ENCODE results near the gene RABGAP1L.
"Not testable (repeated sequence)": the region's sequence is repeated elsewhere in the genome, so short reads cannot be mapped to it uniquely, and the experiment has no call there.

The RABGAP1L gene

DNA sequence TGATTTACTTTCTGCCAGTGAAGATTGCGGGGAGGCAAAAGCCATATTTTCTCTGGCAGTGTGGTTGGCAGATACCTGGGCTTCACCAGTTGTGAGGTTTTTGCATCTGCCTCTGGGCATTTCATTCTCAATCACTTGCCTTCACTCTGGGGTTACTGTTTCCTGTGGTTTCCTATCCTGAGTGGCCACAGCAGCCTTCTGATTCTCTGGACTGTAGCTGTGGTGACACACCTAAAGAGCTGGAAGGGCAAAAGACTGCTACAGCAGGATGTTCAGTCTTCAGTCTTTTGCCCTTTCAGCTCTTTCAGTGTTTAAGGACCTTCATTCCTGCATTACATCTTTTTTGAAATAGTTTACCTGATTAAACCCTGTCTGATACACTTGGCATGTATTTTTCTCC lies 237.9 kb downstream of the RABGAP1L start:
- DNase-seq = no peak

GRCh38 chr1:174398246-174398645 lies 238.9 kb downstream of the RABGAP1L start:
- DNase-seq = no peak

GRCh38 chr1:174399211-174399610 lies 239.9 kb downstream of the RABGAP1L start:
- DNase-seq = no peak

GRCh38 chr1:174401075-174401474 lies 241.8 kb downstream of the RABGAP1L start:
- DNase-seq = no peak

- peak; percentile 75 for DNase-seq
These were observed 245.9 kb downstream of the RABGAP1L start for GRCh38 chr1:174405219-174405618.

GRCh38 chr1:174406421-174406820 lies 247.1 kb downstream of the RABGAP1L start:
- DNase-seq = no peak

DNA sequence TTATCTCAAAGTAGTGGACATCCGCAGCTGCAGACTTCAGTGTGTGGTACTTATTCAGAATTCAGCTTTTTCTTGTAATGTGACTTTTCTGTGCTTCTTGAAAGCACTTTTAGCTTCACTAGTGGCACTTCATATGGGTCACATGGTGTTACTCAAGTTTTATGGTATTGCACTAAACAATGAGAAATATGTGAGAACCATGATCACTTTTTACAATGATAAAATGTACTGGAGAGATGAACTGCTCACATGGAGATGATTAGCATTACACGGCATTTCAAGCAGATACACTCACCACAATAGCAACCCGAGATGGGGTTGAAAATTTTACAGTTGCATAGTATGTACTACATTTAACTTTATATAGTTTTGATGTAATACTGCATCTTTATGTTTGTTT lies 248.3 kb downstream of the RABGAP1L start:
- no peak for DNase-seq

- DNase-seq = no peak
These were observed 248.8 kb downstream of the RABGAP1L start for GRCh38 chr1:174408146-174408545.

- not testable (repeated sequence) for DNase-seq
These were observed 250.5 kb downstream of the RABGAP1L start for GRCh38 chr1:174409801-174410200.

DNA sequence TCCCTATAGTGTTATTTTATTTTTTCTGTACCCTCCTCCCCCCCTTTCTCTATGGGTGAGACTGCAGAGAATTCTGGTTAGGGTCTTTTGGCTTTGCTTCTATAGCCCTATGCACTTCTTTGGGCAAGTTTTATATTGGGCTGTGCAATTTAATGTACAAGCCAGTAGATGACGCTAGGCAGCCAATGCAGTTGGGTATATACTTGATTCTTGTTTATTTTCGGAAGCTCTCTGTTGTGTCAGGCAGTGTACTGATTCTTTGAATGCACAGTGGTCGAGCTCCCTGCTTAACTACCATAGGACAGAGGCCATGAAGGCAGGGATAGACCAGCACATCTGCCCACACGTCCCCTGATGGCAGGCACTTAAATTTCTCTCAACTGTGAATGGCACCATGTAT lies 254.3 kb downstream of the RABGAP1L start:
- DNase-seq = peak; percentile 36

DNA sequence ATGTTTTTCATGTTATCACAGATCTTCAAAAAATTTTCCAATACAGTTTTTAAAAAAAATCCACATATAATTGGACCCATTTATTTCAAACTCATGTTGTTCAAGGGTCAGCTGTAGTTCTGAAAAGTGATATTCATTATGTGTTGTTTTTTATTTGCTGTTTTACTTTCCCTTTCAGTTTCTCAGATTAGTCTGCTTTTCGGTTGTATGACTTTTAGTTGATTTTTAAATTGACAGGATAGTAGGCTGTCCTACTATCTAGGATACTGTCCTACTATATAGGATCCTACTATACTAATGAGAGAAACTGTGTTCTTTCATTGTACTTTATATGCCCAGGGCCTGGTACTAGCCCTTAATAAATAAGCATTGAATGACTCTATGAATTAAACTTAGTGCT lies 254.9 kb downstream of the RABGAP1L start:
- no peak for DNase-seq

GRCh38 chr1:174415506-174415905 lies 256.2 kb downstream of the RABGAP1L start:
- DNase-seq = no peak

DNA sequence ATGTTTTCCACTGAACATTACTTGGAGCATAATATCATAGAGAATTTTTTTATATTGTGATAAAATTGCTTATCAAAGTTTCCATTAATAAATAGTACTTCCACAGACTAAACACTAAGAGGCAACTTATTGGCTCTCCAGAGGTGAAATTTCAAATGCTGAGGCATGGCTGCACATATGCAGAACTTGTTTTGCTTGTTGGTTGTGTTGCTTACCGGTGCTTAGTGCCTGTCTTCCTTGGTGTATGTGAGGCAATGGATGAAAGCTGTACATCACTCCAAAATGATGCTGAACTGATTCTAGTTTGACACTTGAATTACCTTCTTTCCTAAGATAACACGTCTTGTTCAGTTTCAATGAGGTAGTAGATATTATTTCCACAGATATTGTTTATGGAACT lies 258.6 kb downstream of the RABGAP1L start:
- DNase-seq = no peak

DNA sequence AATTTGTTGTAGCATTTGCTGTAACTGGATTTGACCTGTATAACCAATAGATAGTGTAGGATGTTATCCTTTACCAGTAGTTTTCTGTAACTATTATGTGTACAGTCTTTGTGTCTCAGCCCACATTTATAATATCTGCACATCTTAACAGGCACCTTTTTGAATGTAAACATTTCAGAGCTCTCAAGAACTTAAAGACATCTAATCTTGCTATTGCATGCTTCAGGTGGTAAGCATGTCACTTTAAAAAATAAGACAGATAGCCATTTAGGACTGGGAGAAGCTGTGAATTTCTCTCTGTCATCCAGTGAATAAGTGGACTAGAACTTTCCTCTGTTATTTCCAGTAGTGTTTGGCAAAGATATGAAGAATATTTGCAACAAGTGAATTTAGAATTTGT lies 265.8 kb downstream of the RABGAP1L start:
- DNase-seq = no peak

GRCh38 chr1:174426153-174426552 lies 266.8 kb downstream of the RABGAP1L start:
- DNase-seq = peak; percentile 40

GRCh38 chr1:174428033-174428432 lies 268.7 kb downstream of the RABGAP1L start:
- no peak for DNase-seq

GRCh38 chr1:174428739-174429138 lies 269.4 kb downstream of the RABGAP1L start:
- DNase-seq = no peak

DNA sequence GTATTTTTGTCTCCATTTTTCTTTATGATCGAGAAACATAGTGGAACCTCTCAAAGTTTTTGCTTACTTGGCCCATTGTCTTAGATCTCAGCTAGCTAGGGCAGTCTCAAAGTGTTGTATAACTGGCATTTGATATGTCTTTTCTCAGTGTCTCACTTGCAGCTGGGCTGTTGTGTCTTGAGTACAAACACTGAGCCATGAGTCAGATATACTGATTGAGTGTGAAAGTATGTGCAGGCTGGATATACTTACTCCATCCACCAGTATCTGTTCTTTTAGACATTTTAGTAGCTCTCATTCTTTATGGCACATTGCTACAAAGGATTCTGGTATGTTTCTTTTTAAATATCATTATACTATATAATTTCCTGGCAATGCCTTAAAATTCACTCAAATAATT lies 274.1 kb downstream of the RABGAP1L start:
- no peak for DNase-seq

GRCh38 chr1:174445351-174445750 lies 286.0 kb downstream of the RABGAP1L start:
- no peak for DNase-seq

DNA sequence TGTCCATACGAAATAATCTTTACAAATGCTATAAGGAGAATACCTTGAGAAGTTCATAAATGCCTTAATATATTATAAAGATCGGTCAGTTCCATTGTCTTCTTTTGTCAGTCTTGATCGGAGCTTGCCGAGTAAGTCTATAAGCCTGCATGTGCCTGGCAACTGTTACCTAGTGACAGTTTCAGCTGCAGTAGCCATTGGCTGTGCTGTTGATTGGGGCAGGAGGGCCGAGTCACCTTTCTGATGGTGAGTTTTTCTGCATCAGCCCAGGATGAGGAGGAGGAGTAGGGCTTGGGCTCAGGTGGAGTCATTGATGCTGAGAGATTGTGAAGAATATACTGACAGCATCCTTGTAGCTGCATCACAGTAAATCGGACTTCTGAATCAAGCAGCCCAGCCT lies 286.5 kb downstream of the RABGAP1L start:
- peak; percentile 39 for DNase-seq

DNA sequence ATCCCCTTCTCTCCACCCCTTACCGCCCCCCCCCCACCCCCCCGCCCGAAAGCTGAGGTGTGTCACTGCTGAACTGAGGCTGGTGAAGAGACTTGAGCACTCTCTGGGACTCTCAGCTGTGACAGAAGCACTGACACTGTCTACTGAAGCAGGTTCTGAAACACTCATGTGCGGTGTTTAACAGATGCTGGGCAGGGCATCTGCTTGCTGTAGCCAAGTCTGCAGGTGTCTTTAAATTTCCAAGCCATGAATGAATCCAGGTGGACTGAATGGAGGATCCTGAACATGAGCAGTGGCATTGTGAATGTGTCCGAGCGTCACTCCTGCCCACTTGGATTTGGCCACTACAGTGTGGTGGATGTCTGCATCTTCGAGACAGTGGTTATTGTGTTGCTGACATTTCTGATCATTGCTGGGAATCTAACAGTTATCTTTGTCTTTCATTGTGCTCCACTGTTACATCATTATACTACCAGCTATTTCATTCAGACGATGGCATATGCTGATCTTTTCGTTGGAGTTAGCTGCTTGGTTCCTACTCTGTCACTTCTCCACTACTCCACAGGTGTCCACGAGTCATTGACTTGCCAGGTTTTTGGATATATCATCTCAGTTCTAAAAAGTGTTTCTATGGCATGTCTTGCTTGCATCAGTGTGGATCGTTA lies 288.7 kb downstream of the RABGAP1L start, which contains the start of gene GPR52:
Gene GPR52 (plus strand): TSS at position 99 of the 665 bp plus-strand sequence. CDS start 148 bp downstream, at position 247.
- DNase-seq = peak; percentile 50

- DNase-seq = peak; percentile 50
These were observed 289.2 kb downstream of the RABGAP1L start for GRCh38 chr1:174448531-174448883.

- no peak for DNase-seq
These were observed 289.7 kb downstream of the RABGAP1L start for GRCh38 chr1:174448974-174449373.

DNA sequence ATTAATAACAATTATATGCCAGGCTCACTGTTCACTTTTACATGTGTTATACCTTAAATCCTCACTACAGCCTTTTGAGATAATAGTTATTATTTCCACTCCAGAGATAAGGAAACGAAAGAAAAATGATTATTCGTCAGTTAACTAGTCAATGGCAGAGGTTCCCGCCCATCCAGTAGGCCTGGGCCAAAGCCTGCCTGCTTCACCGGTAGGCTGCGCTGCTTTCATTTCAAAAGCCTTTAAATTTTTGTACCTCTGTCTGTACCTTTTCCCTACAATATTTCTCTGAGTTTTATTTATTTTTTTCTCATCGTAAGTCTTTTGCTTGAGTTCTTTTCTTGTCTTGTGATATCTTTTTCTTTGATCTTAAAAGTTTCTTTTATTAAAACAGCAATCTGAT lies 292.1 kb downstream of the RABGAP1L start:
- no peak for DNase-seq

DNA sequence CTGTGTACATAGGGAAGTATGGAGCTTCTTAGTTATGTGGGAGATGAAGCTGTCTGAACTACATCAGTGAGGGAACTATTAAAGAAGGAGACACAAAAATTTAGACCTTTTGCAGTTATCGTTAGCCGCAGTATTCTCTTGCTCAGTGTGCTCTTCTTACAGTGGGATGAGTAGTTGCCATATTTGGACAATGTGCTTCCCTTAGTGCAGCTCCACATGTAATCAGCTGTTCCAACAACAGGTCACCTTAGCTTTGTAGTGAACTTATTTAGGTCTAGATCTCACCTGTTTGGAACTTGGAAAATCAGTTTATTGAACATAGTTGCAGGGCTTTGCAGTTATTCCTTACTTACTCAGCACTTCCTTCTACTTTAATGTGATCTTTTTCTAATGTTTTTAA lies 306.5 kb downstream of the RABGAP1L start:
- DNase-seq = no peak

Data from NCI-H69 (cell line).